Trophoblast cell (in vitro differentiated cells and primary cell): ENCODE data around the gene FNIP1.

ENCODE experiments used
- DNase-seq, 2 donors: peaks; one replicate each; pipeline ENCODE4 v3.0.0-alpha.2; 2016
- H2AFZ ChIP-seq: 2 replicates; pipeline ENCODE4 v1.6.1; 2013; ENCODE audit warnings: low read length, moderate library complexity, mild to moderate bottlenecking; ENCODE audit not compliant: insufficient read depth, poor library complexity
- H2AK5ac ChIP-seq: 2 replicates; pipeline ENCODE4 v1.6.1; 2013; ENCODE audit warnings: mild to moderate bottlenecking, low read length
- H2BK120ac ChIP-seq: 2 replicates; pipeline ENCODE4 v1.6.1; 2013; ENCODE audit warnings: low read length, mild to moderate bottlenecking, moderate library complexity; ENCODE audit not compliant: insufficient read depth, poor library complexity
- H2BK12ac ChIP-seq: 2 replicates; pipeline ENCODE4 v1.6.1; 2013; ENCODE audit warnings: mild to moderate bottlenecking, low read length, moderate library complexity
- H2BK5ac ChIP-seq: 2 replicates; pipeline ENCODE4 v1.6.1; 2013; ENCODE audit warnings: low read length, low read depth, moderate library complexity, mild to moderate bottlenecking; ENCODE audit not compliant: poor library complexity
- H3K14ac ChIP-seq: 2 replicates; pipeline ENCODE4 v1.6.1; 2013; ENCODE audit warnings: mild to moderate bottlenecking, low read length
- H3K18ac ChIP-seq: 2 replicates; pipeline ENCODE4 v1.6.1; 2013; ENCODE audit warnings: mild to moderate bottlenecking, low read length
- H3K23ac ChIP-seq: 2 replicates; pipeline ENCODE4 v1.6.1; 2013; ENCODE audit warnings: low read length
- H3K27ac ChIP-seq: 2 replicates; pipeline ENCODE4 v1.5.1; 2013; ENCODE audit warnings: low read depth, mild to moderate bottlenecking, inconsistent platforms, low read length, moderate library complexity
- H3K27me3 ChIP-seq: 2 replicates; pipeline ENCODE4 v1.6.1; 2013; ENCODE audit warnings: inconsistent platforms, mild to moderate bottlenecking, low read length, moderate library complexity; ENCODE audit not compliant: insufficient read depth
- H3K36me3 ChIP-seq, 2 experiments: 1 replicate in 1 of 2; 2 replicates in 1 of 2; pipeline ENCODE4 v1.6.1; 2013; ENCODE audit warnings: low read length in 2 of 2, mild to moderate bottlenecking in 2 of 2, moderate library complexity in 1 of 2; ENCODE audit not compliant: insufficient read depth in 2 of 2, control insufficient read depth in 1 of 2
- H3K4ac ChIP-seq: 2 replicates; pipeline ENCODE4 v1.6.1; 2013; ENCODE audit warnings: low read depth, mild to moderate bottlenecking, low read length, moderate library complexity
- H3K4me1 ChIP-seq, 2 experiments: 1 replicate in 1 of 2; 2 replicates in 1 of 2; pipeline ENCODE4 v1.6.1; 2013; ENCODE audit warnings: low read length in 2 of 2, mild to moderate bottlenecking in 2 of 2, moderate library complexity in 1 of 2; ENCODE audit not compliant: insufficient read depth in 2 of 2, control insufficient read depth in 1 of 2
- H3K4me2 ChIP-seq: 2 replicates; pipeline ENCODE4 v1.6.1; 2013; ENCODE audit warnings: inconsistent platforms, mild to moderate bottlenecking, low read length, moderate library complexity
- H3K4me3 ChIP-seq: 2 replicates; pipeline ENCODE4 v1.5.1; 2013; ENCODE audit warnings: mild to moderate bottlenecking, low read depth, low read length, inconsistent platforms
- H3K79me1 ChIP-seq: one replicate; pipeline ENCODE4 v1.6.1; 2013; ENCODE audit warnings: low read length
- H3K79me2 ChIP-seq: 2 replicates; pipeline ENCODE4 v1.6.1; 2013; ENCODE audit warnings: low read length, mild to moderate bottlenecking; ENCODE audit not compliant: control insufficient read depth, insufficient read depth, poor library complexity
- H3K9ac ChIP-seq: 2 replicates; pipeline ENCODE4 v1.6.1; 2013; ENCODE audit warnings: mild to moderate bottlenecking, low read length
- H3K9me3 ChIP-seq: 2 replicates; pipeline ENCODE4 v1.6.1; 2013; ENCODE audit warnings: low read depth, mild to moderate bottlenecking, control low read depth, inconsistent platforms, low read length; ENCODE audit not compliant: insufficient read depth
- H4K12ac ChIP-seq: 2 replicates; pipeline ENCODE4 v1.6.1; 2013; ENCODE audit warnings: low read depth, mild to moderate bottlenecking, low read length, moderate library complexity
- H4K8ac ChIP-seq: 2 replicates; pipeline ENCODE4 v1.6.1; 2013; ENCODE audit warnings: low read depth, mild to moderate bottlenecking, low read length, moderate library complexity
- H4K91ac ChIP-seq: one replicate; pipeline ENCODE4 v1.6.1; 2013; ENCODE audit warnings: low read depth, mild to moderate bottlenecking, low read length, moderate library complexity
- WGBS: extraction: QIAGEN DNeasy Blood & Tissue Kit; methylation state at CpG from one replicate; pipeline ENCODE4 v1.1.7; 2013; ENCODE audit warnings: missing lambda C conversion rate; ENCODE audit not compliant: insufficient read length, insufficient coverage; ENCODE audit errors: extremely low coverage; 5-methylcytosine and 5-hydroxymethylcytosine counted together

Gene FNIP1

DNA sequence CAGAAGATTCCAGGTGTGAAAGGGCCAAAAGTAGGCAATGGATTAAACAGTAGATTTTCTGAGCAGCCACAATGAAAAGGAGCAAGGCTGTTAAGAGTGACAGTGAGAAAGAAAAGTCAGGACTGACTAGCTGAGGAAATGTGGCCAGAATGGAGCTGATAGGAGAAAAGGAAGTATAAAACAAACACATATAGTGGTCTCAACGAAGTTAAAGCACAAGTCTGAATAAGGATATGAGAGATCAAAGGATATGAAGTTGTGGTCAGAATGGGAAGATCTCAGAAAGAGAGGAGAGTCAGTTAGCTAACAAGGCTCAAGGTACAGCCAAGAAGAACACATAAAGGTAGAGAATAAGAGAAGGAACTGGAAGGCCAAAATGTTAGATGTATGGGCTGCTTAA is 39.9 kb downstream of the FNIP1 start:
- Histone ChIP-seq H3K4me2 (no peak overlapping the region), H2AFZ (no peak overlapping the region), H3K4me3 (no peak overlapping the region), H3K14ac (no peak overlapping the region), H3K4ac (no peak overlapping the region), H2BK120ac (no peak overlapping the region), H3K79me2 (no peaks in the 10 kb centered on the region), H2BK12ac (no peak overlapping the region), H4K12ac (no peak overlapping the region), H3K18ac (no peak overlapping the region), H3K27ac (no peak overlapping the region), H3K36me3 (no peaks in the 10 kb centered on the region), H3K9me3 (no peaks in the 10 kb centered on the region), H3K4me1 (no peaks in the 10 kb centered on the region), H4K91ac (no peak overlapping the region), H3K9ac (no peak overlapping the region), H2BK5ac (no peak overlapping the region), H4K8ac (no peak overlapping the region), H2AK5ac (no peak overlapping the region), H3K27me3 (no peaks in the 10 kb centered on the region), H3K23ac (no peak overlapping the region), H3K79me1 (no peaks in the 10 kb centered on the region)
- DNase-seq = no peak
- WGBS = no CpG with 5 or more reads among the region's 1 CpG

DNA sequence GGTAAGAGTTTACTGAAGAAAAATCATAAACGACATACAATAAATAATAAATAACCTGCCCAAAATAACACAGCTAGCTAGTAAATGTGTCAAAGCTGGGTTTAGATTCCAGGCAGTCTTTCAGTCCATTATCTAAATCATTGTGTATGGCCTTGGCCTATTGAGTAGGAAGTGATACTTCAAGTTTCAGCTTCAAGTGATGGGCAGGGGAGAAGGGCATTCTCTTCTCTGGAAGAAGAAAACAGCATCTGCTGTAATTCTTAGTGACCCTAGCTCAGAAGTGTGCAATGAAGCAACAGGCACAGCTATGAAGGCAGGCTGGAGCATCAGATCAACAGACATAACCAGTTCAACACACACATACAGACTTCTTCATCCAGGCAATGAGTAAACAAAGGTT is 42.5 kb downstream of the FNIP1 start:
- Histone ChIP-seq H4K12ac (no peak overlapping the region), H3K9ac (no peak overlapping the region), H2BK120ac (no peak overlapping the region), H2BK12ac (no peak overlapping the region), H3K9me3 (no peaks in the 10 kb centered on the region), H2AFZ (no peak overlapping the region), H3K79me1 (no peaks in the 10 kb centered on the region), H3K36me3 (no peaks in the 10 kb centered on the region), H4K91ac (no peak overlapping the region), H2AK5ac (no peak overlapping the region), H3K4me1 (no peaks in the 10 kb centered on the region), H3K18ac (no peak overlapping the region), H3K4me2 (no peak overlapping the region), H2BK5ac (no peak overlapping the region), H3K4me3 (no peak overlapping the region), H3K27me3 (no peaks in the 10 kb centered on the region), H3K14ac (no peak overlapping the region), H3K27ac (no peak overlapping the region), H3K4ac (no peak overlapping the region), H4K8ac (no peak overlapping the region), H3K79me2 (no peaks in the 10 kb centered on the region), H3K23ac (no peak overlapping the region)
- no CpG with 5 or more reads among the region's 1 CpG for WGBS
- no peak for DNase-seq

DNA sequence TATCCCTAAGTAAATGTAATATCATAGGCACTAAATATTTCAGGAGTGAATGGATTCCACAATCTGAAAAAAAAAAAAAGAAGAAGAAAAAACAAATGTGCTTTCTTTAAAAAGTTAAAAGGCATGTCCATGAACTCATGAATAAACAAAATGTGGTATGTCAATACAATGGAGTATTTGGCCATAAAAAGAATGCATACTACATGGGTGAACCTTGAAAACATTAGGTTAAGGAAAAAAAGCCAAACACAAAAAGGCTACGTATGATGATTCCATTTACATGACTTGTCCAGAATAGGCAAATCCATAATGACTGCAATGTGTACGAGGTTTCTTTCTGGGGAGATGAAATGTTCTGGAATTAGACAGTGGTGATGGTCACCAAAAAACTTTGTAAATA is 45.3 kb downstream of the FNIP1 start:
- Histone ChIP-seq H2AFZ (no peak overlapping the region), H3K9ac (no peak overlapping the region), H4K8ac (no peak overlapping the region), H3K36me3 (no peaks in the 10 kb centered on the region), H2AK5ac (no peak overlapping the region), H3K27ac (no peak overlapping the region), H3K9me3 (no peaks in the 10 kb centered on the region), H2BK12ac (no peak overlapping the region), H3K4me2 (no peak overlapping the region), H3K18ac (no peak overlapping the region), H3K79me1 (no peaks in the 10 kb centered on the region), H2BK5ac (no peak overlapping the region), H3K4me3 (no peak overlapping the region), H3K79me2 (no peaks in the 10 kb centered on the region), H3K27me3 (no peaks in the 10 kb centered on the region), H4K12ac (no peak overlapping the region), H3K4ac (no peak overlapping the region), H3K23ac (no peak overlapping the region), H3K4me1 (no peaks in the 10 kb centered on the region), H2BK120ac (no peak overlapping the region), H3K14ac (no peak overlapping the region), H4K91ac (no peak overlapping the region)
- no CpG with 5 or more reads among the region's 2 CpGs for WGBS
- no peak for DNase-seq

DNA sequence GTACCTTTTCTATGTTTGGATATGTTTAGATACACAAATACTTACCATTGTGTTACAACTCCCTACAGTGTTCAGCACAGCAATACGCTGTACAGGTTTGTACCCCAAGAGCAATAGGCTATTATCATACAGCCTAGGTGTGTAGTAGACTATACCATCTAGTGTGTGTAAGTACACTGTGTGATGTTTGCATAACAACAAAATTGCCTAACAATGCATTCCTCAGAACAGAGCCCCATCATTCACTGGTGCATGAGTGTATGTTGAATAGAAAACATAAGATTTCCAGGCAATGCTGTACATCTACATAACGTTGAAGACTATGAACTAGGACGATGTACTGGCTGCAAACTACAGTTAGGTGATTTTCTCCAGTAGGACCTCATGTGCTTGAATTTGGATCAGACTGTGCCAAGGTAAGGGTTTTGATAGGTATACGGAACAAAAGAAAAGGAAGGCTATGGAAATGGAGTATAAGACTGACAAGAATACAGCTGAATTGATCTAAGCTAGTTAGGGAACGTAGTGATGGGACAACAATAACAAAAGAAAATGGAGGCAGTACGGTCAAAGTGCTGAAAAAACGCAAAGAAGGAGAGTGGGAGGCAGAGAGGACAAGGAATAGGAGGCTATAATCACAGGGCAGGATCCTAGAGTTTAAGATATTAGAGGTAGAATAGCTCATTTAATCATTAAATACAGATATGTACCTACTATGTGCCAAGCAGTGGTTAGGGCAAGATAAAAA is 46.9 kb downstream of the FNIP1 start:
- Histone ChIP-seq H3K4me1 (no peaks in the 10 kb centered on the region), H3K9ac (no peak overlapping the region), H3K4me2 (no peak overlapping the region), H3K79me2 (no peaks in the 10 kb centered on the region), H2AK5ac (no peak overlapping the region), H4K8ac (no peak overlapping the region), H3K79me1 (no peaks in the 10 kb centered on the region), H3K27me3 (no peaks in the 10 kb centered on the region), H3K9me3 (no peaks in the 10 kb centered on the region), H3K4me3 (no peak overlapping the region), H3K23ac (no peak overlapping the region), H4K91ac (no peak overlapping the region), H3K36me3 (no peaks in the 10 kb centered on the region), H2BK12ac (no peak overlapping the region), H3K27ac (no peak overlapping the region), H3K14ac (no peak overlapping the region), H3K4ac (no peak overlapping the region), H3K18ac (no peak overlapping the region), H4K12ac (no peak overlapping the region), H2BK120ac (no peak overlapping the region), H2AFZ (no peak overlapping the region), H2BK5ac (no peak overlapping the region)
- WGBS = no CpG with 5 or more reads among the region's 7 CpGs
- no peak for DNase-seq
